ENCODE data around the gene EMC9. TPM values are rescaled to one million over a fixed set of nuclear protein-coding genes. Genes with fewer than 3 reads are reported as not detected.

The EMC9 gene
- total RNA-seq, 4 donors from 2014 or later = 6.4 to 15.4 (median 10.4) TPM

DNA sequence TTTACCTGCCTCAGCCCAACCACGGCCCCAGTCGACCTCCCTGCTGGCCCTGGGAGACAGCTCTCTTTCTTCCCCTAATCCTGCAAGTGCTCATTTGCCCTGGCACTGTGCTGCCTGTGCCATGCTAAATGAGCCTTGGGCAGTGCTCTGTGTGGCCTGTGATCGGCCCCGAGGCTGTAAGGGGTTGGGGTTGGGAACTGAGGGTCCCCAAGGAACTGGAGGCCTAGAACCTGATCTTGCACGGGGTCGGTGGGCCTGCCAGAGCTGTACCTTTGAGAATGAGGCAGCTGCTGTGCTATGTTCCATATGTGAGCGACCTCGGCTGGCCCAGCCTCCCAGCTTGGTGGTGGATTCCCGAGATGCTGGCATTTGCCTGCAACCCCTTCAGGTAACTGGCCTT is 8.7 kb upstream of the EMC9 start:
- peaks cover 0 to 67% of the 10 kb centered on the region in 2 donors for H3K36me3 ChIP-seq
- H3K4me3 ChIP-seq = no peak overlapping the region
- H3K9me3 ChIP-seq = no peaks in the 10 kb centered on the region

DNA sequence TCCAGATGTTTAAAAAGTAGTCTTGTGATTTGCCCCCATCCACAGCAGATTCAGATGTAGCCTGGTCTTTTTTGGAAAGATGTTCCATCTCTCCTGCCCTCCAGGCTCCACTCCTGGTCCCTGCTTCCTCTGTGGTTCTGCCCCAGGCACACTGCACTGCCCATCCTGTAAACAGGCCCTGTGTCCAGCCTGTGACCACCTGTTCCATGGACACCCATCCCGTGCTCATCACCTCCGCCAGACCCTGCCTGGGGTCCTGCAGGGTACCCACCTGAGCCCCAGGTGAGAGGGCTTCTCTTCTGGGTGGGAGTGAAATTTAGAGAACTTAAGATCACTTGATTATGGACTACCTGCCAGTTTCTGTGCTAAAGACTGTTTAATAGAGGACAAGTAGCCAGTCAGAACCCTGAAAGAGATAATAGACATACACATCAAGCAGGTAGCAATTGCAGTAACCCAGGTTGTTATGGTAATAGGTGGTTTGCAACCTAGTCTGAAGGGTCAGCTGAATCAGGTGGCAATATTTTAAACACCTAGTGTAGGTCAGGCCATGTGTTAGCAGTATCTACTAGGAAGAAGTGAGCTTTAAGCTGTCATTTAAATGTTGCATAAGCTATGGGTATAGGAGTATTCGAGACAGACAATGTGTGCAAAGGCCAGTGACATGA is 8.0 kb upstream of the EMC9 start:
- peaks cover 0 to 61% of the 10 kb centered on the region in 2 donors for H3K36me3 ChIP-seq
- no peaks in the 10 kb centered on the region for H3K9me3 ChIP-seq
- no peaks in the 10 kb centered on the region for H3K27me3 ChIP-seq
- no peak for ATAC-seq
- no peak overlapping the region for H3K4me3 ChIP-seq
- peaks cover 0 to 50% (median 21%) of the 10 kb centered on the region in 3 donors for H3K4me1 ChIP-seq
- no peak overlapping the region for H3K27ac ChIP-seq
- TF ChIP-seq, protein P1, sequence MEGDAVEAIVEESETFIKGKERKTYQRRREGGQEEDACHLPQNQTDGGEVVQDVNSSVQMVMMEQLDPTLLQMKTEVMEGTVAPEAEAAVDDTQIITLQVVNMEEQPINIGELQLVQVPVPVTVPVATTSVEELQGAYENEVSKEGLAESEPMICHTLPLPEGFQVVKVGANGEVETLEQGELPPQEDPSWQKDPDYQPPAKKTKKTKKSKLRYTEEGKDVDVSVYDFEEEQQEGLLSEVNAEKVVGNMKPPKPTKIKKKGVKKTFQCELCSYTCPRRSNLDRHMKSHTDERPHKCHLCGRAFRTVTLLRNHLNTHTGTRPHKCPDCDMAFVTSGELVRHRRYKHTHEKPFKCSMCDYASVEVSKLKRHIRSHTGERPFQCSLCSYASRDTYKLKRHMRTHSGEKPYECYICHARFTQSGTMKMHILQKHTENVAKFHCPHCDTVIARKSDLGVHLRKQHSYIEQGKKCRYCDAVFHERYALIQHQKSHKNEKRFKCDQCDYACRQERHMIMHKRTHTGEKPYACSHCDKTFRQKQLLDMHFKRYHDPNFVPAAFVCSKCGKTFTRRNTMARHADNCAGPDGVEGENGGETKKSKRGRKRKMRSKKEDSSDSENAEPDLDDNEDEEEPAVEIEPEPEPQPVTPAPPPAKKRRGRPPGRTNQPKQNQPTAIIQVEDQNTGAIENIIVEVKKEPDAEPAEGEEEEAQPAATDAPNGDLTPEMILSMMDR (IDR thresholded peaks at IDR 0.05) = no peak
- no peak for TF ChIP-seq EP300 (IDR thresholded peaks at IDR 0.05)
- TF ChIP-seq POLR2AphosphoS5 (IDR thresholded peaks at IDR 0.05) = no peak
- no peak for TF ChIP-seq POLR2A (IDR thresholded peaks at IDR 0.05)
- 100% methylated on average over 1 of the region's 3 CpGs; no CpG with 5 or more reads in 1 of the 2 donors for WGBS, 2 donors (ENCODE audit: low coverage in 1 of 2)

More for the DNA sequence above, 8.7 kb upstream of the EMC9 start:
- TF ChIP-seq, protein P1 (IDR thresholded peaks at IDR 0.05) = no peak
- no peak for TF ChIP-seq POLR2AphosphoS5 (IDR thresholded peaks at IDR 0.05)
- TF ChIP-seq EP300 (IDR thresholded peaks at IDR 0.05) = no peak
- TF ChIP-seq POLR2A (IDR thresholded peaks at IDR 0.05) = no peak
- no peaks in the 10 kb centered on the region for H3K27me3 ChIP-seq
- WGBS, 2 donors (ENCODE audit: low coverage in 1 of 2) = 81% methylated on average over 4 of the region's 9 CpGs; no CpG with 5 or more reads in 1 of the 2 donors
- peaks cover 0 to 46% (median 21%) of the 10 kb centered on the region in 3 donors for H3K4me1 ChIP-seq
- H3K27ac ChIP-seq = no peak overlapping the region
- no peak for ATAC-seq

DNA sequence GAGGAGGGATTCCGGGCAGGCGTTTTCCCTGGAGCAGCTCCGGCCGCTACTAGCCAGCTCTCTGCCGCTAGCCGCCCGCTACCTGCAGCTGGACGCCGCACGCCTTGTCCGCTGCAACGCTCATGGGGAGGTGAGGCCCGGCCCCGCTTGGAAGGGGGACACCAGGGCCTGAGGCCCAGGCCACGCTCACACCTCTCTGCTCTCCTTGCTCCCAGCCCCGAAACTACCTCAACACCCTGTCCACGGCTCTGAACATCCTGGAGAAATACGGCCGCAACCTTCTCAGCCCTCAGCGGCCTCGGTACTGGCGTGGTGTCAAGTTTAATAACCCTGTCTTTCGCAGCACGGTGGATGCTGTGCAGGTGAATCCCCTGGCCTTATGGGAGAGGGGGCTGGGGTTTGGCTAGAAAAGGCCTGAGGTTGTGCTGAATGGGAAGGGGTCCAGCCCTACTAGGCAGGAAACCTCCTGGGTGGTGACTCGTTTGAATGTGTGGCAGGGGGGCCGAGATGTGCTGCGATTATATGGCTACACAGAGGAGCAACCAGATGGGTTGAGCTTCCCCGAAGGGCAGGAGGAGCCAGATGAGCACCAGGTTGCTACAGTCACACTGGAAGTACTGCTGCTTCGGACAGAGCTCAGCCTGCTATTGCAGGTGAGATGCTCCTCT is 6.5 kb upstream of the EMC9 start:
- no peak for ATAC-seq
- Histone ChIP-seq H3K27me3 (no peaks in the 10 kb centered on the region), H3K4me1 (peaks cover 0 to 61% (median 21%) of the 10 kb centered on the region in 3 donors), H3K36me3 (peaks cover 0 to 46% of the 10 kb centered on the region in 2 donors), H3K27ac (peak overlapping the region; percentile 78 to 98 (median 91)), H3K9me3 (no peaks in the 10 kb centered on the region), H3K4me3 (peak overlapping the region; percentile 69 to 92)
- TF ChIP-seq EP300 (IDR thresholded peaks at IDR 0.05) (no peak), POLR2A (IDR thresholded peaks at IDR 0.05) (no peak), POLR2AphosphoS5 (IDR thresholded peaks at IDR 0.05) (no peak)
- TF ChIP-seq, protein P1 (IDR thresholded peaks at IDR 0.05) = no peak
- WGBS, 2 donors (ENCODE audit: low coverage in 1 of 2) = 6 to 10% methylated on average over 2 to 9 of the region's 29 CpGs

DNA sequence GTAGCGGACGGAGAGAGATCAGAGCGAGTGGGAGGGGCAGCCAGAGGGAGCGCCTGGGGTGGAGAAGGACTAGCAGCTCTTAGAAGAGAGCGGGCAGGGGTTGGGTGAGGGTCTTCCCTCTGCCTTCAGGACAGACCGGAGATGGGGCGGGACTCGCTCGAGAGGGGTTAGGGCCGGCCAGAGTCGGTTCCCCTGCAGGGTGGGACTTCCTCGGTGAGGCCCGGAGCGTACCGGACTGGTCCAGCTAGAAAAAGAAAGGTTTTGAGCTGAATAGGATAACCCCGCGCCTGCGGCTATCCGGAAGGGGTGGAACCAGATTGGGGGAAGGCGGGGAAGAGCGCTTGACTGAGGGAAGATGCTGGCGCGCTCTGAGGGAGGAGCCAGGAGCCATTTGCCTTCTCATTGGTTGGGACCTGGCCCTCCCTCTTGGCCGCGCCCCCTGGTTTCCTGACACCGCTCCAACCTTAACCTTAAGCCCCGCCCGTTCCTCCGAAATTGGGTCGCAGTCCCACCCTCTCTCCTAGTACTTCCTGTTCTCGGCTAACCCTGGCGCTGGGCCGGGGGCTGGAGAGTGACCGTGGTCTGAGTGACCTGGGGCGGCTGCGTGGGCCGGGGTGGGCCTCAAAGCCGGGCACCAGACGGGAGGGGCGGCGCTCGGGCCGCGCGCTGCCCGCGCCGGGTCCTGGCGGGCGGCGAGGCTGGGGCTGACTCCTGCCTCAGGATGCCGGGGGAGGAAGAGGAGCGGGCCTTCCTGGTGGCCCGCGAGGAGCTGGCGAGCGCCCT is 5.8 kb upstream of the EMC9 start, which contains the start of gene RNF31:
TSS of gene RNF31 (plus strand) at position 521 of the 783 bp plus-strand sequence. CDS start at position 722, 201 bp downstream.
- Histone ChIP-seq H3K27ac (peak within 1 kb of the TSS; percentile 78 to 98 (median 91)), H3K27me3 (no peaks in the 10 kb centered on the region), H3K36me3 (peaks cover 0 to 38% of the 10 kb centered on the region in 2 donors), H3K9me3 (no peaks in the 10 kb centered on the region), H3K4me3 (peak within 1 kb of the TSS; percentile 69 to 92), H3K4me1 (peaks cover 0 to 68% (median 22%) of the 10 kb centered on the region in 3 donors)
- 0% methylated on average over 20 of the region's 57 CpGs for WGBS, 2 donors (ENCODE audit: low coverage in 1 of 2)
- TF ChIP-seq, protein P1 (IDR thresholded peaks at IDR 0.05) = no peak
- TF ChIP-seq POLR2A (IDR thresholded peaks at IDR 0.05) (peak; percentile 25 to 47), POLR2AphosphoS5 (IDR thresholded peaks at IDR 0.05) (peak; percentile 81)
- ATAC-seq = peak; percentile 96

Measured in gastroesophageal sphincter (tissue), 4 donors.